Gastroesophageal sphincter (tissue), 4 donors: ENCODE results near the gene DYDC1. TPM values are rescaled to one million over a fixed set of nuclear protein-coding genes. Genes with fewer than 3 reads are reported as not detected.

Source experiments
- ATAC-seq: fragments of 150-250 bp; one replicate; pipeline ENCODE4 v1.9.1; 2016; ENCODE audit warnings: mild to moderate bottlenecking, moderate library complexity
- H3K27ac ChIP-seq, 4 donors: fragments of 200-600 bp; sonication (generic) in 3 of 4; 1 replicate in 3 of 4; 2 replicates in 1 of 4; pipeline ENCODE4 v1.5.1; 2016 to 2019
- H3K27me3 ChIP-seq: fragments of 200-600 bp; sonication (generic); one replicate; pipeline ENCODE4 v1.5.1; 2019
- H3K36me3 ChIP-seq, 2 donors: fragments of 200-600 bp; sonication (generic); one replicate each; pipeline ENCODE4 v1.5.1; 2019; ENCODE audit warnings: control low read depth in 1 of 2
- H3K4me1 ChIP-seq, 3 donors: fragments of 200-600 bp; sonication (generic); 1 replicate in 2 of 3; 2 replicates in 1 of 3; pipeline ENCODE4 v1.5.1; 2016 to 2019; ENCODE audit warnings: control low read depth in 2 of 3
- H3K4me3 ChIP-seq, 2 donors: fragments of 200-600 bp; sonication (generic); one replicate each; pipeline ENCODE4 v1.5.1; 2019; ENCODE audit warnings: mild to moderate bottlenecking in 1 of 2, moderate library complexity in 1 of 2
- H3K9me3 ChIP-seq, 3 donors: fragments of 200-600 bp; sonication (generic); one replicate each; pipeline ENCODE4 v1.5.1; 2017 to 2019; ENCODE audit warnings: control low read depth in 2 of 3
- EP300 ChIP-seq: sonication (generic); formaldehyde crosslinking; IDR thresholded peaks from one replicate; pipeline ENCODE4 v1.6.1; 2017; ENCODE audit warnings: antibody characterized with exemption, mild to moderate bottlenecking
- POLR2A ChIP-seq, 2 donors: fragments of 450-650 bp; IDR thresholded peaks; one replicate each; pipeline ENCODE4 v1.6.1; 2017; ENCODE audit warnings: antibody characterized with exemption in 2 of 2, mild to moderate bottlenecking in 2 of 2, moderate library complexity in 1 of 2
- POLR2AphosphoS5 ChIP-seq: sonication (generic); formaldehyde crosslinking; IDR thresholded peaks from one replicate; pipeline ENCODE4 v1.6.1; 2017; ENCODE audit warnings: antibody characterized with exemption
- WGBS, 2 donors: methylation state at CpG; one replicate each; pipeline ENCODE4 v1.1.5; 2018; ENCODE audit warnings: low coverage in 1 of 2; 5-methylcytosine and 5-hydroxymethylcytosine counted together
- total RNA-seq, 4 donors: library from RNA; depleted of rRNA; stranded (reverse); fragments of >200 nt; gene quantifications; one replicate each; pipeline ENCODE4 v1.1.0, GENCODE V29; 2016
- TF ChIP-seq, protein P1 (sequence below), 4 experiments: fragments of 200-600 bp in 2 of 4; fragments of 450-650 bp in 2 of 4; sonication (generic) in 1 of 4; IDR thresholded peaks; one replicate each; pipeline ENCODE4 v1.5.1; 2017 to 2019; ENCODE audit warnings: antibody characterized with exemption in 4 of 4, mild to moderate bottlenecking in 2 of 4, moderate library complexity in 2 of 4

DYDC1 gene
- total RNA-seq, 4 donors from 2014 or later: not detected

DNA sequence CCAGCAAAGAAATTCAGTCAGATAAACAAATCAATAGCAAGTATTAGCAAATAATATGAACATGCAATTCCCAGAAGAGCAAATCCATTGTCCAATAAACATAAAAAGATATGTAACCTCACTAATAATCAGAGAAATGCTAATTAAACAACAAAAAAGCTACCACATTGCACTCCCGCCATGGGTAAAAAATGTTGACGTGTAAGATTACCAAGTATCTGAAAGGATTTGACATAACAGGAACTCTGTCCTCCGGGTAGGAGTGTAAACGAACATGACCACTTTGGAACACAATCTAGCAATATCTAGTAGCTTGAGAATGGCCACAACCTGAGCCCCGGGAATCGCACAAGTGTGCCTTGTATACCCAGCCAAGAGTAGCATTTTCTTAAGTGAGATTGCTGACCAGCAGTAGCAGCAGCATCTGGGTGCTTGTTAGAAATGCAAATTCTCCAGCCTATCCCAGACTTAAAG, 31.6 kb downstream of the DYDC1 start:
- no peaks in the 10 kb centered on the region for H3K36me3 ChIP-seq
- H3K4me1 ChIP-seq: no peaks in the 10 kb centered on the region
- no peak for ATAC-seq
- no peak overlapping the region for H3K27ac ChIP-seq
- WGBS, 2 donors: 63 to 80% methylated on average over 5 to 6 of the region's 6 CpGs
- peaks cover 12% of the 10 kb centered on the region for H3K27me3 ChIP-seq
- H3K9me3 ChIP-seq: no peaks in the 10 kb centered on the region
- TF ChIP-seq POLR2AphosphoS5 (no peak), POLR2A (IDR thresholded peaks at IDR 0.05) (no peak), EP300 (no peak)
- TF ChIP-seq, protein P1, sequence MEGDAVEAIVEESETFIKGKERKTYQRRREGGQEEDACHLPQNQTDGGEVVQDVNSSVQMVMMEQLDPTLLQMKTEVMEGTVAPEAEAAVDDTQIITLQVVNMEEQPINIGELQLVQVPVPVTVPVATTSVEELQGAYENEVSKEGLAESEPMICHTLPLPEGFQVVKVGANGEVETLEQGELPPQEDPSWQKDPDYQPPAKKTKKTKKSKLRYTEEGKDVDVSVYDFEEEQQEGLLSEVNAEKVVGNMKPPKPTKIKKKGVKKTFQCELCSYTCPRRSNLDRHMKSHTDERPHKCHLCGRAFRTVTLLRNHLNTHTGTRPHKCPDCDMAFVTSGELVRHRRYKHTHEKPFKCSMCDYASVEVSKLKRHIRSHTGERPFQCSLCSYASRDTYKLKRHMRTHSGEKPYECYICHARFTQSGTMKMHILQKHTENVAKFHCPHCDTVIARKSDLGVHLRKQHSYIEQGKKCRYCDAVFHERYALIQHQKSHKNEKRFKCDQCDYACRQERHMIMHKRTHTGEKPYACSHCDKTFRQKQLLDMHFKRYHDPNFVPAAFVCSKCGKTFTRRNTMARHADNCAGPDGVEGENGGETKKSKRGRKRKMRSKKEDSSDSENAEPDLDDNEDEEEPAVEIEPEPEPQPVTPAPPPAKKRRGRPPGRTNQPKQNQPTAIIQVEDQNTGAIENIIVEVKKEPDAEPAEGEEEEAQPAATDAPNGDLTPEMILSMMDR (IDR thresholded peaks at IDR 0.05): no peak
- H3K4me3 ChIP-seq: no peak overlapping the region

DNA sequence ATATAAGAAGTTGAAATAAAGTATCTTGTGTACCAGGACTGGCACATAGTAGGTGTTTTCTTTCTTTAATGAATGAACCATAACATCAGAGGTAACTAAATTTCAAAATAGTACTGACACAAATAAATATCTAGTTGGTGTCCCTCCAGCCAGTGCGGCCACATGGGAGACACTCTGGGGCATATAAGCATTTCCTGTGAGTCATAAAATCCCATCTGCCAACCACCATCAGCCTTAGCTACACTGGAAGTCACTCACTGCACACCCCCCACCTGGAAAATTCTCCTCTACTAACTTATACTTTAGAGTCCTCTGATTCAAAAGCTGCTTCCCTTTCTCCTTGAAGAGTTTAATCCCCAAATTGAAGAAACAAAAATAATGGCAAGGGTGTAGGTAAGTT, 32.5 kb downstream of the DYDC1 start:
- peaks cover 11% of the 10 kb centered on the region for H3K27me3 ChIP-seq
- H3K4me3 ChIP-seq: no peak overlapping the region
- no peaks in the 10 kb centered on the region for H3K4me1 ChIP-seq
- no peaks in the 10 kb centered on the region for H3K36me3 ChIP-seq
- 46 to 78% methylated on average over 1 of the region's 1 CpG for WGBS, 2 donors
- no peak overlapping the region for H3K27ac ChIP-seq
- TF ChIP-seq EP300 (no peak), POLR2A (IDR thresholded peaks at IDR 0.05) (no peak), POLR2AphosphoS5 (no peak)
- TF ChIP-seq, protein P1 (IDR thresholded peaks at IDR 0.05): no peak
- ATAC-seq: no peak
- H3K9me3 ChIP-seq: no peaks in the 10 kb centered on the region

DNA sequence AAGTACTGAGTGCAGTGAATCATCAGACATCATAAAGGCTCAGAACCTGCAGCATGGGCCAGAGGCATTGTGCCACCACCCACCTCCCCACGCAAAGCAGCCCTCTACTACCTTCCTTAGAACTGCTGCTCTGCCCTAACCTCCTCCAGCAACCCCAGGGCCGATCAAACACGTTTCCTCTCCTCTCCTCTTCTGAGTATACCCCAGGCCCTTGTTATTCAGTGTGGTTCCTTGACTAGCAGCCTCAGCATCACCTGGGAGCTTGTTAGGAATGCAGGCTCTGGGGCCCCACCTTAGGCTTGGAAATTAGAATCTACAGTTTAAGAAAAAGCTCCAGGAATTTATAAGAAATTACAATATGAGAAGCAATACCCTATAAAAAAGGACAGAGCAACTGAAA, 33.2 kb downstream of the DYDC1 start:
- TF ChIP-seq EP300 (no peak), POLR2AphosphoS5 (no peak), POLR2A (IDR thresholded peaks at IDR 0.05) (no peak)
- TF ChIP-seq, protein P1 (IDR thresholded peaks at IDR 0.05): no peak
- Histone ChIP-seq H3K27me3 (peaks cover 5% of the 10 kb centered on the region), H3K4me1 (no peaks in the 10 kb centered on the region), H3K36me3 (no peaks in the 10 kb centered on the region), H3K27ac (no peak overlapping the region), H3K9me3 (no peaks in the 10 kb centered on the region), H3K4me3 (no peak overlapping the region)
- WGBS, 2 donors: 50 to 60% methylated on average over 1 to 3 of the region's 3 CpGs
- no peak for ATAC-seq

DNA sequence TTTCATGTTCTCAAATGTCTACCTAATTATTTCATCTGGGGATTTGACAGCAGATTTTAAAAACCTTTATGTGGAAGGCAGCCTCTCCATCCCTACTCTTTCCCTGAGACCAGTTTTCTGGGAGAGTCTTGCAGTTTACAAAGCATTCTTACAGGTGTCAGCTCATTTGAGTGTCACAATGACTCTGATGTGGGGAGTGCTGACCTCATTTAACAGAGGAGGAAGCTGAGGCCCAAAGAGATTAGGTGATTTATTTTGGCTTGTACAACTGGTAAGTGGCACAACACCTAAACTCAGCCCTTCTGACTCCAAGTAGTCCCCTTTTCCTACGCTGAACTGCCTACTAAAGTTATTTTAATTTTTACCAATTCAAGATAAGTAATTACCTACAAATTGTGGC, 33.8 kb downstream of the DYDC1 start:
- 77 to 86% methylated on average over 1 of the region's 1 CpG for WGBS, 2 donors
- Histone ChIP-seq H3K27ac (no peak overlapping the region), H3K4me1 (no peaks in the 10 kb centered on the region), H3K4me3 (no peak overlapping the region), H3K36me3 (no peaks in the 10 kb centered on the region), H3K9me3 (no peaks in the 10 kb centered on the region), H3K27me3 (peaks cover 5% of the 10 kb centered on the region)
- TF ChIP-seq, protein P1 (IDR thresholded peaks at IDR 0.05): no peak
- TF ChIP-seq EP300 (no peak), POLR2A (IDR thresholded peaks at IDR 0.05) (no peak), POLR2AphosphoS5 (no peak)
- ATAC-seq: no peak

DNA sequence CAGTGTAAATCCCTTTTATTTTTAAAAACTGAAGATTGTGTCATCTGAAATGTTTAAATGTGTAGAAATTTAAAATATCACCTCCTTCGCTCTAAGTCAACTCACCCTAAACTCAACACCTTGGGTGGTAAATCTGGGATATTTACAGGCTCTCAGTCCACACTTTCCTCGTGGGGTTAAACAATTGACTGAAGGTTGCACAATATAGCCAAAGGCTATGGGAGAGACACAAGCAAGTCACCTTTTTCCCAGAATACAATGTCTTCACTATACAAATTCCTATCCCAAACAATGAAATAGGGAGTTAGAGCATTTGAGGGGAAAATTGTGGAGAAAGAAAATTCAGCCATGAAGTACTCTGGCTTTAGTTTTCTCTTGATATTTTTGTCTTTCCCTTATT, 34.4 kb downstream of the DYDC1 start:
- Histone ChIP-seq H3K4me1 (no peaks in the 10 kb centered on the region), H3K36me3 (no peaks in the 10 kb centered on the region), H3K9me3 (no peaks in the 10 kb centered on the region), H3K27me3 (peaks cover 5% of the 10 kb centered on the region), H3K4me3 (no peak overlapping the region), H3K27ac (no peak overlapping the region)
- ATAC-seq: no peak
- TF ChIP-seq POLR2A (IDR thresholded peaks at IDR 0.05) (no peak), POLR2AphosphoS5 (no peak), EP300 (no peak)
- TF ChIP-seq, protein P1 (IDR thresholded peaks at IDR 0.05): no peak
- WGBS, 2 donors: 76% methylated on average over 2 of the region's 2 CpGs
